SHP77 (cell line): ENCODE results near the gene FH.
A peak's percentile ranks its signal among the peaks of the same experiment; 100 is the strongest.

Source experiments
- DNase-seq, 2 experiments: peaks; one replicate each; lab custom pipeline; 2025; lab: John Stamatoyannopoulos, UW

Gene FH

GRCh38 chr1:241519308-241520079 is at the start of gene FH:
Gene FH, minus strand, starts transcription at chr1:241519755. Its CDS starts 33 bp downstream, at chr1:241519722.
- peak; percentile 97 to 99 for DNase-seq

GRCh38 chr1:241560849-241561187 is 41.3 kb upstream of the FH start:
- DNase-seq: no peak

- DNase-seq: no peak
Measured at GRCh38 chr1:241560146-241560848, 40.7 kb upstream of the FH start.

GRCh38 chr1:241557551-241558193 is 38.1 kb upstream of the FH start:
- DNase-seq: no peak

- DNase-seq: no peak
Measured at GRCh38 chr1:241557031-241557430, 37.5 kb upstream of the FH start.

- DNase-seq: no peak
Measured at GRCh38 chr1:241555526-241555925, 36.0 kb upstream of the FH start.

- DNase-seq: no peak
Measured at GRCh38 chr1:241553886-241554592, 34.5 kb upstream of the FH start.

- DNase-seq: no peak
Measured at GRCh38 chr1:241551759-241552638, 32.4 kb upstream of the FH start.

- no peak for DNase-seq
Measured at GRCh38 chr1:241550318-241550717, 30.8 kb upstream of the FH start.

- DNase-seq: no peak
Measured at GRCh38 chr1:241548008-241548407, 28.5 kb upstream of the FH start.

GRCh38 chr1:241542199-241542907 is 22.8 kb upstream of the FH start:
- no peak for DNase-seq

- DNase-seq: no peak
Measured at GRCh38 chr1:241536969-241537368, 17.4 kb upstream of the FH start.

- DNase-seq: no peak
Measured at GRCh38 chr1:241536304-241536703, 16.7 kb upstream of the FH start.

GRCh38 chr1:241533326-241534115 is 14.0 kb upstream of the FH start:
- DNase-seq: no peak

GRCh38 chr1:241532864-241533263 is 13.3 kb upstream of the FH start:
- no peak for DNase-seq

- no peak for DNase-seq
Measured at GRCh38 chr1:241532162-241532531, 12.6 kb upstream of the FH start, which contains the start of gene KMO. Gene KMO, plus strand, starts transcription at chr1:241532378. Its CDS starts 67 bp downstream, at chr1:241532445.

GRCh38 chr1:241531195-241532161 is 11.9 kb upstream of the FH start:
- peak; percentile 69 to 82 for DNase-seq

GRCh38 chr1:241527146-241527545 is 7.6 kb upstream of the FH start:
- no peak for DNase-seq

GRCh38 chr1:241525026-241525425 is 5.5 kb upstream of the FH start:
- DNase-seq: peak in 1 of 2 experiments; percentile 3
